A673 (cell line): ENCODE data around the gene SMC2. TPM values are rescaled to one million over a fixed set of nuclear protein-coding genes. Genes with fewer than 3 reads are reported as not detected.

Experiments used
- BruUV-seq: library from RNA; stranded (reverse); fragments of 400-500 nt; replicated peaks from 2 replicates; lab custom pipeline; 2021; lab: Mats Ljungman, UMichigan
- CTCF ChIA-PET: fragments of 300-600 bp; sonication (Branson Sonifier 250); formaldehyde crosslinking; loops from one replicate; lab custom pipeline; 2022; ENCODE audit warnings: antibody characterized with exemption; lab: Charles Lee
- POLR2A ChIA-PET: fragments of 300-600 bp; sonication (Branson Sonifier 250); formaldehyde crosslinking; loops from one replicate; lab custom pipeline; 2022; ENCODE audit warnings: antibody characterized with exemption; ENCODE audit not compliant: low non-redundant PET; lab: Charles Lee
- DNase-seq: peaks from one replicate; pipeline ENCODE4 v3.0.0-alpha.2; 2015; ENCODE audit warnings: low spot score
- H3K27ac ChIP-seq: fragments of 200-600 bp; sonication (generic); 2 replicates; pipeline ENCODE4 v1.5.1; 2016; ENCODE audit warnings: mixed run types, low read depth, mild to moderate bottlenecking, mixed read lengths, antibody characterized with exemption, low read length; ENCODE audit not compliant: poor library complexity, severe bottlenecking
- H3K27me3 ChIP-seq: fragments of 200-600 bp; sonication (generic); replicated peaks from 2 replicates; pipeline ENCODE4 v1.6.1; 2017; ENCODE audit warnings: mixed run types, low read depth, mild to moderate bottlenecking, mixed read lengths, antibody characterized with exemption, low read length; ENCODE audit not compliant: insufficient read depth, poor library complexity
- H3K36me3 ChIP-seq: fragments of 200-600 bp; sonication (generic); 2 replicates; pipeline ENCODE4 v1.6.1; 2016; ENCODE audit warnings: mixed run types, mild to moderate bottlenecking, mixed read lengths, antibody characterized with exemption, low read length; ENCODE audit not compliant: insufficient read depth, poor library complexity, severe bottlenecking
- H3K4me1 ChIP-seq: fragments of 200-600 bp; sonication (generic); 2 replicates; pipeline ENCODE4 v1.6.1; 2017; ENCODE audit warnings: mixed run types, mild to moderate bottlenecking, mixed read lengths, antibody characterized with exemption, low read length; ENCODE audit not compliant: insufficient read depth, poor library complexity, severe bottlenecking
- H3K4me3 ChIP-seq: fragments of 200-600 bp; sonication (generic); 2 replicates; pipeline ENCODE4 v1.5.1; 2016; ENCODE audit warnings: low read depth, mixed run types, mild to moderate bottlenecking, mixed read lengths, low read length; ENCODE audit not compliant: poor library complexity, severe bottlenecking
- H3K9me3 ChIP-seq: fragments of 200-600 bp; sonication (generic); 2 replicates; pipeline ENCODE4 v1.6.1; 2016; ENCODE audit warnings: mixed run types, low read depth, mild to moderate bottlenecking, mixed read lengths, antibody characterized with exemption, low read length; ENCODE audit not compliant: poor library complexity, severe bottlenecking
- EZH2 ChIP-seq: fragments of 200-600 bp; sonication (generic); IDR thresholded peaks from 2 replicates; pipeline ENCODE4 v1.6.1; 2017; ENCODE audit warnings: borderline replicate concordance, low read depth, mild to moderate bottlenecking, mixed read lengths, antibody characterized with exemption, low read length; ENCODE audit not compliant: poor library complexity, severe bottlenecking
- intact Hi-C: fragments of 100-400 bp; cut with micrococcal nuclease; formaldehyde crosslinking; loops from one replicate; pipeline ENCODE4 v1.10.0; 2022; ENCODE audit not compliant: unreplicated experiment
- total RNA-seq: library from RNA; stranded (reverse); gene quantifications from 2 replicates; pipeline ENCODE4 v1.2.3, GENCODE V29; 2021
- TF ChIP-seq, protein P1 (sequence below): fragments of 300-800, 200-600 bp; sonication (generic); conservative IDR thresholded peaks from 2 replicates; pipeline ENCODE4 v1.5.1; 2017; ENCODE audit warnings: low read depth, mild to moderate bottlenecking, antibody characterized with exemption, low read length, moderate library complexity, mixed read lengths

Gene SMC2
- total RNA-seq, 1 experiment from 2014 or later = 73.6 TPM

DNA sequence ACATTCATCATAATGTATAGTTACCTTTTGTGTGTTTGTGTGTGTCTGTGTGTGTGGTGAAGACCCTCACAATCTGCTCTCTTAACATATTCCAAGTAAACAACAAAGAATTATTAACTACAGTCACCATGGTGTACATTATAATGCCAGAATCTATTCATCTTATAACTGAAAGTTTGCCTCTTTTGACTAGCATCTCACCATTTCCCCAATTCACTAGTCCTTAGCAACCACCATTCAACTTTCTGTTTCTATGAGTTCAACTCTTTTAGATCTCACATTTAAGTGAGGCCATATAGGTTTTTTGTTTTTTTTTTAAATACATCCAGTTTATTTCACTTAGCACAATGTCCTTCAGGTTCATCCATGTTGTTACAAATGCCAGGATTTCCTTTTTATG is 83.6 kb downstream of the SMC2 start:
- intact Hi-C loops = loop anchor here (2.0 to 10.0 kb wide), 3 partner anchors 209 to 507 kb away; no protein-coding TSS in a partner anchor
- H3K9me3 ChIP-seq = no peaks in the 10 kb centered on the region
- BruUV-seq = no TSS peak
- ChIA-PET CTCF (no interaction called here), POLR2A (no interaction called here)
- no peak overlapping the region for H3K4me3 ChIP-seq
- TF ChIP-seq EZH2 = no peak
- TF ChIP-seq, protein P1, sequence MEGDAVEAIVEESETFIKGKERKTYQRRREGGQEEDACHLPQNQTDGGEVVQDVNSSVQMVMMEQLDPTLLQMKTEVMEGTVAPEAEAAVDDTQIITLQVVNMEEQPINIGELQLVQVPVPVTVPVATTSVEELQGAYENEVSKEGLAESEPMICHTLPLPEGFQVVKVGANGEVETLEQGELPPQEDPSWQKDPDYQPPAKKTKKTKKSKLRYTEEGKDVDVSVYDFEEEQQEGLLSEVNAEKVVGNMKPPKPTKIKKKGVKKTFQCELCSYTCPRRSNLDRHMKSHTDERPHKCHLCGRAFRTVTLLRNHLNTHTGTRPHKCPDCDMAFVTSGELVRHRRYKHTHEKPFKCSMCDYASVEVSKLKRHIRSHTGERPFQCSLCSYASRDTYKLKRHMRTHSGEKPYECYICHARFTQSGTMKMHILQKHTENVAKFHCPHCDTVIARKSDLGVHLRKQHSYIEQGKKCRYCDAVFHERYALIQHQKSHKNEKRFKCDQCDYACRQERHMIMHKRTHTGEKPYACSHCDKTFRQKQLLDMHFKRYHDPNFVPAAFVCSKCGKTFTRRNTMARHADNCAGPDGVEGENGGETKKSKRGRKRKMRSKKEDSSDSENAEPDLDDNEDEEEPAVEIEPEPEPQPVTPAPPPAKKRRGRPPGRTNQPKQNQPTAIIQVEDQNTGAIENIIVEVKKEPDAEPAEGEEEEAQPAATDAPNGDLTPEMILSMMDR = no peak
- no peaks in the 10 kb centered on the region for H3K36me3 ChIP-seq
- H3K27ac ChIP-seq = no peak overlapping the region
- no peaks in the 10 kb centered on the region for H3K4me1 ChIP-seq
- no peak for DNase-seq
- H3K27me3 ChIP-seq = no peaks in the 10 kb centered on the region
